Mesothelial cell of epicardium (in vitro differentiated cells): Measurements from ENCODE around the gene ITPR1. TPM values are rescaled to one million over a fixed set of nuclear protein-coding genes. Genes with fewer than 3 reads are reported as not detected.

Experiments
- DNase-seq, 2 experiments: peaks; one replicate each; pipeline ENCODE4 v3.0.0; 2021; ENCODE audit warnings: low spot score in 2 of 2; ENCODE audit not compliant: unreplicated experiment in 2 of 2
- H3K27ac Mint-ChIP-seq: 2 replicates; pipeline ENCODE4 v1.8.0; 2021; ENCODE audit warnings: mixed read lengths
- H3K27me3 Mint-ChIP-seq: 2 replicates; pipeline ENCODE4 v1.8.0; 2021; ENCODE audit warnings: low read depth, mixed read lengths
- H3K36me3 Mint-ChIP-seq: 2 replicates; pipeline ENCODE4 v1.8.0; 2021; ENCODE audit warnings: mixed read lengths
- H3K4me1 Mint-ChIP-seq: 2 replicates; pipeline ENCODE4 v1.8.0; 2021; ENCODE audit warnings: mixed read lengths
- H3K4me3 Mint-ChIP-seq: 2 replicates; pipeline ENCODE4 v1.8.0; 2021; ENCODE audit warnings: mild to moderate bottlenecking, moderate library complexity, mixed read lengths
- H3K9me3 Mint-ChIP-seq: 2 replicates; pipeline ENCODE4 v1.8.0; 2021; ENCODE audit warnings: mixed read lengths
- total RNA-seq: library from RNA; stranded (reverse); gene quantifications from 3 replicates; pipeline ENCODE4 v1.2.1, GENCODE V29; 2021
- TF ChIP-seq, protein P1 (sequence below): fragments of 200-600 bp; sonication (generic); IDR thresholded peaks from one replicate; pipeline ENCODE4 v1.5.0; 2021; ENCODE audit warnings: antibody characterized with exemption; ENCODE audit not compliant: unreplicated experiment

The ITPR1 gene
- total RNA-seq, 1 donor from 2014 or later = 21.3 TPM

DNA sequence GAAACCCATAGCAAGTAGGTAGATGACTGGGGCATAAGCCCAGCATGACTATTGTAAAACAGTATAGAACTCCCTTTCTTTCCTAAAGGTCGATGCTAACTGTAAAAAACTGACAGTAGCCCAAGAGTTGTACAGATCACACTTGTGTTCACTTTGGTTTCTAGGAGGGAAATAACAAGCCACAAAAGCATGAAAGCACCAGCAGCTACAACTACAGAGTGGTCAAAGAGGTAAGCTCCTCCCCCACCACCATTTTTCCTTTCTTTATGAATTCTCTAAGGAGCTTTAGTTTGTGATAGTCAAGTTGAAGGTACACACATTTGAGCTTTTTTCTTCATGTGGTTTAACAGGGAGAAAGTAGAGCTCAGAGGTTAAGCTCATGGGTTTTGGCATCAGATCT is 191.0 kb downstream of the ITPR1 start:
- H3K4me1 Mint-ChIP-seq = peaks cover 5% of the 10 kb centered on the region
- H3K4me3 Mint-ChIP-seq = no peak overlapping the region
- H3K9me3 Mint-ChIP-seq = no peaks in the 10 kb centered on the region
- peaks cover 5% of the 10 kb centered on the region for H3K36me3 Mint-ChIP-seq
- no peak overlapping the region for H3K27ac Mint-ChIP-seq
- TF ChIP-seq, protein P1, sequence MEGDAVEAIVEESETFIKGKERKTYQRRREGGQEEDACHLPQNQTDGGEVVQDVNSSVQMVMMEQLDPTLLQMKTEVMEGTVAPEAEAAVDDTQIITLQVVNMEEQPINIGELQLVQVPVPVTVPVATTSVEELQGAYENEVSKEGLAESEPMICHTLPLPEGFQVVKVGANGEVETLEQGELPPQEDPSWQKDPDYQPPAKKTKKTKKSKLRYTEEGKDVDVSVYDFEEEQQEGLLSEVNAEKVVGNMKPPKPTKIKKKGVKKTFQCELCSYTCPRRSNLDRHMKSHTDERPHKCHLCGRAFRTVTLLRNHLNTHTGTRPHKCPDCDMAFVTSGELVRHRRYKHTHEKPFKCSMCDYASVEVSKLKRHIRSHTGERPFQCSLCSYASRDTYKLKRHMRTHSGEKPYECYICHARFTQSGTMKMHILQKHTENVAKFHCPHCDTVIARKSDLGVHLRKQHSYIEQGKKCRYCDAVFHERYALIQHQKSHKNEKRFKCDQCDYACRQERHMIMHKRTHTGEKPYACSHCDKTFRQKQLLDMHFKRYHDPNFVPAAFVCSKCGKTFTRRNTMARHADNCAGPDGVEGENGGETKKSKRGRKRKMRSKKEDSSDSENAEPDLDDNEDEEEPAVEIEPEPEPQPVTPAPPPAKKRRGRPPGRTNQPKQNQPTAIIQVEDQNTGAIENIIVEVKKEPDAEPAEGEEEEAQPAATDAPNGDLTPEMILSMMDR = no peak
- DNase-seq = no peak
- no peaks in the 10 kb centered on the region for H3K27me3 Mint-ChIP-seq

DNA sequence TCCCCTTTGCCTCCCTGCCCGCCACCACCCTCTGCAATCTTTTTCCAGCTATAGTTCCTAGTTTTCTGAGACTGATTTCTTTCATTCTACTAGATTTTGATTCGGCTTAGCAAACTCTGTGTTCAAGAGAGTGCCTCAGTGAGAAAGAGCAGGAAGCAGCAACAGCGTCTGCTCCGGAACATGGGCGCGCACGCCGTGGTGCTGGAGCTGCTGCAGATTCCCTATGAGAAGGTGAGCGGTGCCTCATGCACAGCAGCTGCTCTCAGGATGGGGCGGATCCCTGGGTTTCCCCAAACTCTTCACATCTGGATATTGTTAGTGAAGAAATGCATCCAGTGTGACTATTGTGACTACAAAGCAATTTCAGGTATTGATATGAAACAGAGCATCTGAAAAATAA is 191.8 kb downstream of the ITPR1 start:
- TF ChIP-seq, protein P1 = no peak
- Mint-ChIP-seq H3K4me1 (peaks cover 5% of the 10 kb centered on the region), H3K27me3 (no peaks in the 10 kb centered on the region)

DNA sequence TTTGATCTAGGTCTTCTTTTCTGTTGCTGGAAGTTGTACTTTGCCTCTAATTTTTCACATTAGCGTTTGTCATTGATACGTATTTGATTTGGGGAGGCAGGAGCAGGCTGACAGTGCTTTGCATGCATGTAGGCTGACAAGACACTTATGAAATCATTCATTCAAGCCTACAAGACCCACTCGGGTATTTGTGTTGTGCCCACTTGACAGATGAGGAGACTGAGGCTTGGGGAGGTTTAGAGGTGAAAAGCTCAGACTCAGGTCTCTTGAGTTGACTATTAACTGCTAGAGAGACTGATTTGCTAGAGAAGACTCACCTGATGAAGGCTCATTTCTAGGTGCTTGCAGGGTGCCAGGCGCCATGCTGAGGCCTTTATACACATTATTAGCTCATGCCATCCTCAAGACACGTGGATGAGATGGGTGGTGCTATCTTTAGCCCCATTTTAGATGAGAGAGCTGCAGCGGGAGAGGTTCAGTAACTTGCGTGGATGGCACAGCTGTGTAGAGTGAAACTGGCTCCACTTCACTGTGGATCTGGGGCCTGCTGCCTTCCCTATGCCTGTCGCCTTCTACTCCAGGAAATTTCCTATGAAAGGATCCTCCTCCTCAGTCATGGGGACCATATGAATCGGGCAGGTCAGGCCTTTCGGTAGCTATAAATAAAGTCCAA is 192.7 kb downstream of the ITPR1 start:
- no peak overlapping the region for H3K27ac Mint-ChIP-seq
- TF ChIP-seq, protein P1 = no peak
- no peaks in the 10 kb centered on the region for H3K27me3 Mint-ChIP-seq
- no peak for DNase-seq
- peaks cover 13% of the 10 kb centered on the region for H3K9me3 Mint-ChIP-seq
- peaks cover 5% of the 10 kb centered on the region for H3K4me1 Mint-ChIP-seq
- H3K36me3 Mint-ChIP-seq = peaks cover 11% of the 10 kb centered on the region
- no peak overlapping the region for H3K4me3 Mint-ChIP-seq

More for the DNA sequence above, 191.8 kb downstream of the ITPR1 start:
- H3K27ac Mint-ChIP-seq = no peak overlapping the region
- peaks cover 9% of the 10 kb centered on the region for H3K36me3 Mint-ChIP-seq
- H3K4me3 Mint-ChIP-seq = no peak overlapping the region
- no peak for DNase-seq
- H3K9me3 Mint-ChIP-seq = peaks cover 8% of the 10 kb centered on the region

DNA sequence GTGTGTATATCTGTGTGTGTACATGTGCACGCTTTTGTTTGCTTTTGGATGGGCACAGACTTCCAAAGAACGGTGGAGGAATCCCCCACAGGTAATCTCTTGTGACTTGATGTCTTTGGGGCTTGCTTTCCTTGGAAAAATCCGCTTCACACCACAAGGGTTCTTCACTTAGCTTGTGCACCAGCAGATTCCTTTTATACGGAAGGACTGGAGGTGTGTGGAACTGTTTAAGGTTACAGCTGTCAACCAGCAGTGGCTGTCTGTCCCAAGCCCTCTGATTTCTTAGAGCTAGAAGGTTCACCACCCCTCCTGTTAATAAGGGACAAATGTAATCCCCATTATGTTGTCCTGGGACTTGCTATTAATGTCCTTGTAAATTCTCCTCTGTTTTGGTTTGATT is 193.5 kb downstream of the ITPR1 start:
- peaks cover 11% of the 10 kb centered on the region for H3K36me3 Mint-ChIP-seq
- H3K4me1 Mint-ChIP-seq = peaks cover 5% of the 10 kb centered on the region
- no peak overlapping the region for H3K4me3 Mint-ChIP-seq
- peak overlapping the region; percentile 14 for H3K27ac Mint-ChIP-seq
- H3K27me3 Mint-ChIP-seq = no peaks in the 10 kb centered on the region
- no peak for DNase-seq
- TF ChIP-seq, protein P1 = no peak
- peaks cover 16% of the 10 kb centered on the region for H3K9me3 Mint-ChIP-seq

DNA sequence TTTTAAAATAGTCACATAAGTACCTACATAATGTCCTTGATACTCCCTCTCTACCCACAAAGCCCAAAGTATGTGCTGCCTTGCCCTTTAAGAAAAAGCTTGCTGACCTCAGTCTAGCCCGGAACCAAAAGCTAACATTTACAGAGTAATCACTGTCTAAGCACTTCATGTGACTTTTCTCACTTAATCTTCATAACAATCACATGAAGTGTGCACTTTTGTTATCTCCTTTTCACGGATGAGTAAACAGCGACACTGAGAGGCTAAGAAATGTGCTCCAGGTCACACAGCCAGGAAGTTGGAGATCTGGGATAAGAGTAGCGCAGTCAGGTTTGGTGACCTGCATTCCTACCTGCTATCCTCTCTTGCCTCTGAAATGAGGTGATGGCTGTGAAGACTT is 194.0 kb downstream of the ITPR1 start:
- no peak overlapping the region for H3K4me3 Mint-ChIP-seq
- H3K27me3 Mint-ChIP-seq = no peaks in the 10 kb centered on the region
- H3K27ac Mint-ChIP-seq = no peak overlapping the region

More for the DNA sequence above, 194.0 kb downstream of the ITPR1 start:
- peaks cover 5% of the 10 kb centered on the region for H3K4me1 Mint-ChIP-seq
- peaks cover 16% of the 10 kb centered on the region for H3K9me3 Mint-ChIP-seq
- H3K36me3 Mint-ChIP-seq = peaks cover 11% of the 10 kb centered on the region
- no peak for DNase-seq
- TF ChIP-seq, protein P1 = no peak
